Measurements from ENCODE around the gene SPTBN4. TPM values are rescaled to one million over a fixed set of nuclear protein-coding genes. Genes with fewer than 3 reads are reported as not detected.

The SPTBN4 gene
- total RNA-seq, 2 experiments from 2014 or later = 1.3 to 2.3 TPM

DNA sequence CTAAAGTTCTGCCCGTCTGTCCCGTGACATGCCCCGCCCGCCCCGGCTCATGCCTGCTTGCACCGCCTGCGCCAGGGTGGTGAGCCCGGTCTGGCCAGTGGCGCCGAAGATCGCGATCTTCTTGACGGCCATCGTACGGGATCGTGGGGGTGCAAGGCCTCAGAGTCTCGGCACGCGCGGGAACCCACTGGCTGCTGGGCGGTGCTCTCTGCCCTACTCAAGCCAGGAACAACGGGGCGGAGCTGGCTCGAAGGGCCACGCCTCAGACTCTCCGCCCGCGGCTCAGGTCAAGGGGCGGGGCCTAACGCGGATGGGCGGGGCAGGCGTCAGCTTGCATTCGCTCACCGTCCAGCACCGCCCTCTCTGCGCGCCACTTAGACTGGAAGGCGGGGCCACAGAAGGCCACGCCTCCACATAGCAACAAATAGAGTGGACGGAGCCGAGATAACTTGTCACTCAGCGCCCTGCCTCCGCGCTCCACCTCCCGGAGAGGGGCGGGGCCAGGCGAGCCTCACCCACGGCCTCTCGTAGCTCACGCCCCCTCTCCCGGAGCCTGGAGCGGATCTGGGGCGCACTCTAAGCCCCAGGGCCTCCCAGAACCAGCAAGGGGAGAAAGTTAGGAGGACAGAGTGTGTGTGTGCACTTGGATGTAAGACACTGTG lies 1.1 kb upstream of the SPTBN4 start, which contains the start of gene BLVRB:
BLVRB (minus strand) TSS at position 189 of the 662 bp plus-strand sequence; CDS start at position 132, 57 bp downstream.
- intact Hi-C loops (cut with micrococcal nuclease) = no loop called here

DNA sequence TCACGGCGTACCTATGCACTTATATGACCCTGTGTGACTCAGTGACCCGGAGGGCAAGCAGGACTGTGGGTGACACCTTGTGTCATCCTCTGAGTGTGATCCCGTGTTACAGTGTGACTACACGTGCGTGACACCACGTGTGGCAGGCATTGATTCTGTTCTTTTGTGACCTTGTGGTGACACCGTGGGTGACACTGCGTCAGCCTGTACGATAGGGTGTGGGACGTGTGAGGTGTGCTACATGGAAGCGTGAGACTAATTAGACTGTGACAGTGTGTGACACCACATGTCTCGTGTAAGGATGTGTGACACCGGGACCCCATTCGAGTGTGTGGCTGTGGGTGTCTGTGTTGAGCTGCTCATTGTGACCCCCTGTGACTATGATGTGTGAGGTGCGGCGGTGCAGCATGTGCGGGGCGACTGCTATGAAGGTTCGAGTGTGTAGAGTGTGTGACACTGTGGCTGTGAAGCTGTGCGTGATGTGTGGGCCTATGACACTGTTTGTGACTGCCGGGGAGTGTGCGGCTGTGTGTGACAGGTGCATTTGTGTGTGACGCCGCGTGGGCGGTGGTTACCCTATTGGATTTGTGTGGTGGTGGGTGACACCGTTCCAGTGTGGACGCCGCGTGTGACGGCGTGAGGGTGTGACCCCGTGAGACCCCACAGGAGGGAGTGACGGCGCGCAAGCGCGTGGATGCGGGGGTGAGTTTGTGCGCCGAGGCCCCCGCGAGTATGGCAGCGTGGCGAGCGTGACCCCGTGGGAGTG lies 399 bp upstream of the SPTBN4 start:
- intact Hi-C loops (cut with micrococcal nuclease) = no loop called here
- Mint-ChIP-seq H3K27ac (peak overlapping the region; percentile 83), H3K27me3 (peaks cover 9% of the 10 kb centered on the region), H3K9me3 (no peaks in the 10 kb centered on the region), H3K36me3 (ENCODE audit: low read depth) (peaks cover 4% of the 10 kb centered on the region), H3K4me1 (ENCODE audit: low read depth) (peaks cover 24% of the 10 kb centered on the region), H3K4me3 (peak overlapping the region; percentile 80)
- POLR2A ChIA-PET = interaction anchor here (0.6 to 2.7 kb wide), 6 partner anchors 23 to 161 kb away, joined by 3 to 16 read pairs (median 3); partner anchors contain the start of genes C19orf47 and LTBP4
- ATAC-seq (peak; percentile 75), DNase-seq (peak; percentile 92)
- TF ChIP-seq, protein P1, sequence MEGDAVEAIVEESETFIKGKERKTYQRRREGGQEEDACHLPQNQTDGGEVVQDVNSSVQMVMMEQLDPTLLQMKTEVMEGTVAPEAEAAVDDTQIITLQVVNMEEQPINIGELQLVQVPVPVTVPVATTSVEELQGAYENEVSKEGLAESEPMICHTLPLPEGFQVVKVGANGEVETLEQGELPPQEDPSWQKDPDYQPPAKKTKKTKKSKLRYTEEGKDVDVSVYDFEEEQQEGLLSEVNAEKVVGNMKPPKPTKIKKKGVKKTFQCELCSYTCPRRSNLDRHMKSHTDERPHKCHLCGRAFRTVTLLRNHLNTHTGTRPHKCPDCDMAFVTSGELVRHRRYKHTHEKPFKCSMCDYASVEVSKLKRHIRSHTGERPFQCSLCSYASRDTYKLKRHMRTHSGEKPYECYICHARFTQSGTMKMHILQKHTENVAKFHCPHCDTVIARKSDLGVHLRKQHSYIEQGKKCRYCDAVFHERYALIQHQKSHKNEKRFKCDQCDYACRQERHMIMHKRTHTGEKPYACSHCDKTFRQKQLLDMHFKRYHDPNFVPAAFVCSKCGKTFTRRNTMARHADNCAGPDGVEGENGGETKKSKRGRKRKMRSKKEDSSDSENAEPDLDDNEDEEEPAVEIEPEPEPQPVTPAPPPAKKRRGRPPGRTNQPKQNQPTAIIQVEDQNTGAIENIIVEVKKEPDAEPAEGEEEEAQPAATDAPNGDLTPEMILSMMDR (IDR thresholded peaks at IDR 0.05) = no peak
- CTCF ChIA-PET = interaction anchor here (0.8 to 4.6 kb wide), 9 partner anchors 9 to 246 kb away, joined by 3 to 26 read pairs (median 4); partner anchors contain the start of genes AKT2 and SERTAD1

More for the DNA sequence above, 1.1 kb upstream of the SPTBN4 start, which contains the start of gene BLVRB:
- ChIA-PET CTCF (interaction anchor here (0.8 to 5.3 kb wide), 23 partner anchors 9 to 246 kb away, joined by 3 to 28 read pairs (median 6); partner anchors contain the start of genes AKT2, C19orf47, PLD3 and SERTAD1), POLR2A (interaction anchor here (0.8 to 2.7 kb wide), 6 partner anchors 22 to 135 kb away, joined by 3 to 16 read pairs (median 4); partner anchors contain the start of genes C19orf47 and LTBP4)
- no peaks in the 10 kb centered on the region for H3K9me3 Mint-ChIP-seq
- peaks cover 9% of the 10 kb centered on the region for H3K27me3 Mint-ChIP-seq
- peak within 1 kb of the TSS; percentile 80 for H3K4me3 Mint-ChIP-seq
- H3K4me1 Mint-ChIP-seq (ENCODE audit: low read depth) = peaks cover 24% of the 10 kb centered on the region
- peak within 1 kb of the TSS; percentile 83 for H3K27ac Mint-ChIP-seq
- ATAC-seq (peak; percentile 89), DNase-seq (peak; percentile 100)
- H3K36me3 Mint-ChIP-seq (ENCODE audit: low read depth) = peaks cover 4% of the 10 kb centered on the region
- TF ChIP-seq, protein P1 (IDR thresholded peaks at IDR 0.05) = no peak

DNA sequence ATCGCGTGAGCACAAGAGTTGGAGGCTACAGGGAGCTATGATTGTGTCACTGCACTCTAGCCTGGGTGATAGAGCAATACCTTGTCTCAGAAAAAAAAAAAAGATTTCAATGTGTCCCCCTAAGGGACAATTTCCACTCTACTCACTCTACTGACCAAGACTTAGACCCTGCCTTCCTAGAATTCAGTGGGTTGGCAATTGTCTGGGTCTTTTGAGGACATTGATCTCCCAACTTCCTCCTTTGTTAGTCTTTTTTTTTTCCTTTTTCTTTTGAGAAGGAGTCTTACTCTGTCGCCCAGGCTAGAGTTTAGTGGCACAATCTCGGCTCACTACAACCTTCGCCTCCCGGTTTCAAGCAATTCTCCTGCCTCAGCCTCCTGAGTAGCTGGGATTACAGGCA lies 2.2 kb downstream of the SPTBN4 start:
- H3K9me3 Mint-ChIP-seq = no peaks in the 10 kb centered on the region
- no peak overlapping the region for H3K27ac Mint-ChIP-seq
- ATAC-seq (no peak), DNase-seq (no peak)
- ChIA-PET POLR2A (no interaction called here), CTCF (interaction anchor here (0.6 kb wide), 1 partner anchor 155 kb away, joined by 3 read pairs; no protein-coding TSS in a partner anchor)
- peaks cover 22% of the 10 kb centered on the region for H3K4me1 Mint-ChIP-seq (ENCODE audit: low read depth)
- no peak overlapping the region for H3K4me3 Mint-ChIP-seq
- TF ChIP-seq, protein P1 (IDR thresholded peaks at IDR 0.05) = no peak
- intact Hi-C loops (cut with micrococcal nuclease) = no loop called here
- H3K36me3 Mint-ChIP-seq (ENCODE audit: low read depth) = peaks cover 4% of the 10 kb centered on the region
- peaks cover 9% of the 10 kb centered on the region for H3K27me3 Mint-ChIP-seq

DNA sequence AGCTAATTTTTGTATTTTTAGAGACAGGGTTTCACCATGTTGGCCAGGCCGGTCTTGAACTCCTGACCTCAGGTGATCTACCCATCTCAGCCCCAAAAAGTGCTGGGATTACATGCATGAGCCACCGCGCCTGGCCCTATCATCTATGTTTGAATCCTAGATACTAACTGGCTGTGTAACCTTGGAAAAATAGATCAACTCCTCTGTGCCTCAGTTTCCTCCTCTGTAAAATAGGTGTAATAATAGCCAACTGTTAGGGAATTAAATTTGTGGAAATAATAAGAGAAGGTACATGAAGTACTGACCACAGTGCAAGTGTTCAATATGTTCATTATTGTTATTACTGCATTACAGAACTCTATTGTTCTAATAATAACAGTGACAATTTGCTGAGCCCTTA lies 4.3 kb downstream of the SPTBN4 start:
- no peaks in the 10 kb centered on the region for H3K9me3 Mint-ChIP-seq
- H3K4me3 Mint-ChIP-seq = no peak overlapping the region
- ChIA-PET CTCF (no interaction called here), POLR2A (no interaction called here)
- H3K36me3 Mint-ChIP-seq (ENCODE audit: low read depth) = peaks cover 4% of the 10 kb centered on the region
- no peak for ATAC-seq
- peaks cover 8% of the 10 kb centered on the region for H3K4me1 Mint-ChIP-seq (ENCODE audit: low read depth)
- peaks cover 9% of the 10 kb centered on the region for H3K27me3 Mint-ChIP-seq
- DNase-seq = no peak
- intact Hi-C loops (cut with micrococcal nuclease) = no loop called here
- H3K27ac Mint-ChIP-seq = no peak overlapping the region
- TF ChIP-seq, protein P1 (IDR thresholded peaks at IDR 0.05) = no peak

All from activated CD8-positive, alpha-beta T cell treated with anti-CD3 and anti-CD28 coated beads for 36 hours (primary cell).